HS-27A (cell line): ENCODE data around the gene ALK.

Source experiments
- DNase-seq: peaks from one replicate; pipeline ENCODE4 v3.0.0-alpha.2; 2012; ENCODE audit warnings: low read depth, missing footprints

Gene ALK

DNA sequence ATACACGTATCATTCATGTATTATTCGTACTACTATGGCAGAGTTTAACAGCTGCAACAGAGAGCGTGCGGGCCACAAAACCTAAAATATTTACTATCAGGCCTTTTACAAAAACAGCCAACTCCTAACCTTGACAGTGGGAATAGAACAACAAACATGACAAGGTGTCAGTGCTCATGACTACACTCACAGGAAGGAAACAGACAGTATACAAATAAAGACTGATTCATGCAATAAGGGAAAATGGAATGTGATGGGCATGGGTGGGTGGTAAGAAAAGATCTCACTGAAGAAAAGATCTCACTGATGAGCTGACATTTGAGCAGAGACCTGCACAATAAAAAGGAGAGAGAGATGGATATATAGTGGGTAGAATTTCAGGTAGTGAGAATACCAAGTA is 347.8 kb downstream of the ALK start:
- no peak for DNase-seq

- DNase-seq, result no peak
Measured at GRCh38 chr2:29573147-29573546, 348.2 kb downstream of the ALK start.

GRCh38 chr2:29570539-29570938 is 350.8 kb downstream of the ALK start:
- DNase-seq, result no peak

GRCh38 chr2:29567906-29568520 is 353.4 kb downstream of the ALK start:
- no peak for DNase-seq

GRCh38 chr2:29563697-29564096 is 357.7 kb downstream of the ALK start:
- no peak for DNase-seq

GRCh38 chr2:29562896-29563295 is 358.5 kb downstream of the ALK start:
- no peak for DNase-seq

DNA sequence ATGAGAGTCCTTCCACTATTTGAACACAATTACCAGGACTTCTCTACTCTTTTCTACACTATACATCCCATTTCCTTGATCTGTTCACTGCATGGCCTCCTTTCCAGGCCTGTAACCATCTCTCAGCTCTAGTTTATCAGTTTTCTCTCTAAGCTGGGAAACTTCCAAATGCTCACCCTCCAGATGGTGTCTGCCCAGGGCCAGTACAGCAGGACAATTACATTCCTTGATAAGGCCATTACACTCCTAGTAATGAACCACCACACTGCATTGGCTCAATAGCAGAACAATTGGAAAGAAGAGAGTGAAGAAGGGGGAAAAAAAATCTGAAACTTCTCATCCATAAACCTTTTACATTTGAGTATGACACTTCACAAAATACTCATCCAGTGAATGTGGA is 359.1 kb downstream of the ALK start:
- DNase-seq, result no peak

DNA sequence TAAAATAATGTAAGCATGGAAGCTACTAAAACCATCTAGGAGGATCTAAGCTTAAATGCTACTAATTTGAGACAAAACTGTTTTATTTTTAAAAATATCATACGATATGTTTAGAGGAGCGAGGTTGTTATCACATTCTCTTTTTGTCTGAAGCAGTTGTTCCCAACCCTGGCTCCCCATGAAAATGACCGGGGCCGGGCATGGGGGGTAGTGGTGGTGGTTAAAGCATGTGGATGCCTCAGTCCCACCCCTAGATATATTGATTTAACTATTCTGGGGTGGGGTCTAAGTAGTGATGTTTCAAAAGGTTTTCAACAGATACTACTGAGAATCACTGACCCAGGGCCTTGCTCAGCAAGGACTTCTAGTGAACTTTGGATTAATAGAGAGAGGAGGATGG is 359.8 kb downstream of the ALK start:
- no peak for DNase-seq

- DNase-seq, result no peak
Measured at GRCh38 chr2:29561181-29561580, 360.2 kb downstream of the ALK start.

GRCh38 chr2:29560566-29560965 is 360.8 kb downstream of the ALK start:
- DNase-seq, result no peak

GRCh38 chr2:29560030-29560429 is 361.4 kb downstream of the ALK start:
- no peak for DNase-seq

GRCh38 chr2:29559578-29559977 is 361.8 kb downstream of the ALK start:
- no peak for DNase-seq

GRCh38 chr2:29558097-29558496 is 363.3 kb downstream of the ALK start:
- DNase-seq, result no peak

GRCh38 chr2:29557268-29557667 is 364.1 kb downstream of the ALK start:
- DNase-seq, result no peak

- no peak for DNase-seq
Measured at GRCh38 chr2:29549069-29549380, 372.4 kb downstream of the ALK start.

- DNase-seq, result no peak
Measured at GRCh38 chr2:29544917-29545316, 376.5 kb downstream of the ALK start.

DNA sequence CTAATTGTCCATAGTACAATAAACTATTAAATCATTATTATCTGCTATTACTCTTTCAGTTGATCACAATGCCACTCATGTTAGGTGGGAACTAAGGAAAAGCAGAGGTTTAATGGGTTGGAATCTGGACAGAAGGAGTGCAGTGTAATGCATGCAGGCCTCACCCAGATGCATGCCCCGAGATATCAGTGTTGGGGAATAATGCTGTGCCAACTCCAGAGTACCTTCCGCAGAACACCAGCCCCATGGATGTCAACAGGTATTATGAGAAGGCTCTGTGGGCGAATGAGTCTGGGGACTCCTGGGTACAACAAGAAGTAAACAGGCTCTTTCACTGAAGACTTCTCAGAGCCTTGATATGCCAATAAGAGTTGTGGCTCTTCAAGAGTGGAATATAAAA is 377.4 kb downstream of the ALK start:
- no peak for DNase-seq

- no peak for DNase-seq
Measured at GRCh38 chr2:29535188-29535587, 386.2 kb downstream of the ALK start.

DNA sequence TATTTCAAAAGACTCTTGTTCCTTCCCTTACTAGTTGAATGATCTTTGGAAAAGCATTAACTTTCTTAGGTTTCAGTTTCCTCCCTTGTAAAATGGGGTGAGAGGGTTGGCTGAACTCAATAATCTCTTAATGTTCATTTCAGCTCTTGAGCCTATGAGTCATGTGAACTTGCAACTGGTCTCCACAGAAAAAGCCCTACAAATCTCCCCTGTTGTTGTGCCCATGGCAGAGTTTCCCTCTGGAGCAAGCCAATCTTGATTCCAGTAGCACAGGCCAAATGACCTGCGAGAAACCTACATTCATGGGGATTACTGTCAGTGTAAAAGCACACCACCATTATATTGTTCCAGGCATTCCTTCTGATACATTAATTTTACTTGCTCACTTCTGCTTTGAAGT is 388.9 kb downstream of the ALK start:
- DNase-seq, result no peak

DNA sequence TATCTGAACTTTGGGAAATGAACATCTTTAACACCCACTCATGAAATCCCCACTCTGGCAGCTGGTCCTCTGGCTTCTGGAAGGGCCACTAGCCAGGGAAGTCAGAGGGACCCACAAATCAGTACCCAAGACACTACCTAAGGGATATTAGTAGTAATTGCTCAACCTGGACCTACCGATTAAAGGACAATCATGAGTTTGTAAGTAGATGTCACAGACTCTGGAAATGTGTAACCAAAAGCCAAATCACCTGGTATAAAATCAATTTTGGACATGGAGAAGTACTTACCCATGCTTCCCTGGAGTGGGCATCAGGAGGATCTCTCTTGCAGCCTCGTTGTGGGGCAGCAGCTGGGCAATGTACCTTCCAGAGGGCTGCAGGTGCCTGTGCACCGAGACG is 389.8 kb downstream of the ALK start:
- DNase-seq, result no peak

DNA sequence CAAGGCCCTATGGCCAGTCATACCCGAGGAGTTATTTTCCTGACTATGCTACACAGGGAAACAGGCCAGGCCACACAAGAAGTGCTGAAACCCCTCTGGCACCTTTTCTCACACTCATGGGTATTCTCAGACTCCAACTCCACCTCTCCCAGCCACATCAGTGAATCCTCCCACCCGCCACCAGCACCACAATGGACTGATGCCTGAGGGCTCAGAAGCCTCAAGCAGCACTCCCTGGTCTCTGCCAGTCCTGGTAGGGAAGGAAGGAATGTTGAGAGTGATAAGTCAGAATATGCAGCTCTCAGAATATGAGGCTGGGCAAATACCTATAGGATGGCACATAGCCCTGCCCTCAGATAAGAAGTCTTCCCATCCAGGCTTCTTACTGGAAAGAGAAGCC is 391.1 kb downstream of the ALK start:
- DNase-seq, result peak; percentile 19

DNA sequence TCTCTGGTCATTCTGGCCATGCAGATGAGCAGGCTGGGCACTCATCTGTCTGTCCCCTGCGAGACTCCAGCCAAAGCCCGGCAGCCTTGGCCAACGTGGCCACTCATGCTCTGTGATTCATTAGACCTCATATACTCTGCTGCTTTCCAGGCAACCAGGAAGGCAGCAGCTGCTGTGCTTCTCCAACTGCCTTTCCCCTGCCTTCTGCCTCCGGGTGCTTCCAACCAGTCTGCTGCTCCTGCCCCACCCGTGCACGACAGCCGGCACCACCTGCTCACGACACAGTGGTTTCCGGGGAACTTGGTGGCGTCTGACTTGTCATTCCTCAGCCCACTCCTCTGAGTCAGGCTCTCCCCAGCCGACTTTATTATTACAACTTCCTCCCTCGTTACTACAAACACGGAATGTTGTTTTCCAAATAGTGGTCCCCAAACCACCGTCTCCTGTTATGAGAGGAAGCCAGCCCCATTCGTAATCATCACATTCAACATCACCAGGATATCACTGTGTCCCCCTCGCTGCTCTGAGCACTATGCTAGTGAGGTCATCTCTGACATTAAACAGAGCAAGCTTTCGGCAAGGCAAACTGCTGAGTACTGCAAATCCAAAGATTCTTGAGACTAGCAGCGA is 392.4 kb downstream of the ALK start:
- peak; percentile 26 for DNase-seq

GRCh38 chr2:29528371-29528770 is 393.0 kb downstream of the ALK start:
- no peak for DNase-seq

DNA sequence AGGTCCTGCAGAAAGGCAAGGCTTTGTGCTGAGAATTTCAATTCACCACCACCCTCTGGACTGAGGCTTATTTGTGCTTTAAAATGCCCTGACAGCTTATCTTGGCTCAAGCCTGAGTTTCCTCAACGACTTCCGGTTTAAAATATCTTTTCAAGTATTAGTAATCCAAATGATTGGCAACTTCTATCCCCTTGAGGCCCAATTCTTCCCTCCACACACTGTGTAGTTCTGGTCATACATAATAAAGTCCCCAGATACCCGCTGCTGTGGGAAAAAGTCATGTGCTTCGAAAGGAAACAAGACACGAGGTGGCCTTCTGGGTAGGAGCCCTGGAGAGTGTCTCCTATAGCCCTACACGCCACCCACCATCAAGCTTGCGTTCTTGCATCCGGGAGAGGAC is 393.4 kb downstream of the ALK start:
- DNase-seq, result no peak
